Activated T-cell treated with anti-CD3 and anti-CD28 coated beads, Interleukin-2, amount 50 U/mL, for 72 hours (primary cell): Measurements from ENCODE around the gene AARS1. TPM values are rescaled to one million over a fixed set of nuclear protein-coding genes. Genes with fewer than 3 reads are reported as not detected.
A peak's percentile ranks its signal among the peaks of the same experiment; 100 is the strongest.
"Not testable (repeated sequence)": the region's sequence is repeated elsewhere in the genome, so short reads cannot be mapped to it uniquely, and the experiment has no call there.

Experiments
- ATAC-seq, 2 donors: fragments of 150-1000 bp; cut with Tn5 transposase; replicated peaks in 1 of 2; 2 replicates each; pipeline ENCODE4 v1.10.0; 2021; ENCODE audit warnings: moderate library complexity in 2 of 2, mild to moderate bottlenecking in 1 of 2
- DNase-seq, 2 donors: peaks; one replicate each; pipeline ENCODE4 v3.0.0; 2021 to 2022; ENCODE audit warnings: mixed read lengths in 1 of 2
- H3K27ac Mint-ChIP-seq: one replicate; pipeline ENCODE4 v1.8.0; 2022; ENCODE audit warnings: mild to moderate bottlenecking, moderate library complexity, mixed read lengths
- H3K27me3 Mint-ChIP-seq: one replicate; pipeline ENCODE4 v1.8.0; 2022; ENCODE audit warnings: low read depth, mixed read lengths
- H3K36me3 Mint-ChIP-seq, 2 donors: one replicate each; pipeline ENCODE4 v1.8.0; 2022; ENCODE audit warnings: mixed read lengths in 2 of 2, mild to moderate bottlenecking in 1 of 2; ENCODE audit not compliant: insufficient read depth in 2 of 2
- H3K4me1 Mint-ChIP-seq: one replicate; pipeline ENCODE4 v1.8.0; 2022; ENCODE audit warnings: low read depth, mixed read lengths
- H3K4me3 Mint-ChIP-seq, 2 donors: one replicate each; pipeline ENCODE4 v1.8.0; 2022; ENCODE audit warnings: mild to moderate bottlenecking in 2 of 2, mixed read lengths in 2 of 2, moderate library complexity in 2 of 2
- H3K9me3 Mint-ChIP-seq, 2 donors: one replicate each; pipeline ENCODE4 v1.8.0; 2022; ENCODE audit warnings: mixed read lengths in 2 of 2
- total RNA-seq, 2 donors: library from RNA; stranded (reverse); gene quantifications; one replicate each; pipeline ENCODE4 v1.2.3, GENCODE V29; 2022

Gene AARS1
- 100 to 1,000 TPM; 273 to 308 TPM for total RNA-seq

DNA sequence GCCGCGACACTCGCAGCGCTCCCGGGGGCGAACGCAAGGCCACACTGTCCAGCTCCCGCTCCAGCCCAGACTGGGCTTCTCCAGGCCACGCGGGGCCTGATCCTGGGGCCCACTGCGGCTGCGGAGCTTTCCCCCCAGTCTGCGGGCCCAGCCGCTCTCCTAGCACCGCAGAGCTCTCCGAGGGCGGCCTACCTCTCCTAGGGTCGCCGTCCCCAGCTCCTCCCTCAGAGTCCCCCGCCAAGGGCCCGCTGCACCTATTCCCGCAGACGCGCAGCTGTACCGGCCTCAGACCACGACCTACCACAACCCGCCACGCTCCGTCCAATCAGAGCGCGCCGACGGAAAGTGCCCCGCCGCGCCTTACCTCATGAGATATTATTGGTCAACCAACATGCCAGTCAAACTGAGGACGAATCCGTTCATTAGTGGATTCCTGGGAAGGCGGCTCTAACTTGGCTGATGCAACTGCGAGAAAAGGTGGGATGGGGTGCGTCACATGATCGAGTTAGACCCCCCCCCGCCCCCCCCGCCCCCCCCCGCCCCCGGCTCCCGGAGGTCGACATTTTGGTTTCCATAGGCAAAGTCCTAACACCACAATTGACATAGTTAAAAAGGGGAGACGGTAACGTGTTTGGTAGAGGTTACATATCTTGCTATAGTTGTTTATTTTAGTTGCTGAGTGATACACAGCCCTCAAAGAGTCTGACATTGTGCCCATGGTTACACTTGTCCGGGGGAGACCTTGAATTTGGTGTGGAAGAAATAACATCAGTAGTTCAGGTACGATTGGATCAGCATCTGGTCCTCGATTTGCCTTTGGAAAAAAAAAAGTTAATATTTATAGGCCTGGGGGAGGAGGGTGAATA, at the start of gene AARS1:
AARS1 (minus strand) TSS at position 278 of the 866 bp plus-strand sequence. CDS start 6,743 bp downstream, outside the sequence.
- DNase-seq (peak; percentile 96 to 98), ATAC-seq (peak; percentile 99)
- Mint-ChIP-seq H3K9me3 (no peaks in the 10 kb centered on the region), H3K27ac (peak within 1 kb of the TSS; percentile 99), H3K27me3 (no peaks in the 10 kb centered on the region), H3K4me1 (peaks cover 42% of the 10 kb centered on the region), H3K4me3 (peak within 1 kb of the TSS; percentile 88 to 98), H3K36me3 (peaks cover 7 to 19% of the 10 kb centered on the region in 2 donors)

DNA sequence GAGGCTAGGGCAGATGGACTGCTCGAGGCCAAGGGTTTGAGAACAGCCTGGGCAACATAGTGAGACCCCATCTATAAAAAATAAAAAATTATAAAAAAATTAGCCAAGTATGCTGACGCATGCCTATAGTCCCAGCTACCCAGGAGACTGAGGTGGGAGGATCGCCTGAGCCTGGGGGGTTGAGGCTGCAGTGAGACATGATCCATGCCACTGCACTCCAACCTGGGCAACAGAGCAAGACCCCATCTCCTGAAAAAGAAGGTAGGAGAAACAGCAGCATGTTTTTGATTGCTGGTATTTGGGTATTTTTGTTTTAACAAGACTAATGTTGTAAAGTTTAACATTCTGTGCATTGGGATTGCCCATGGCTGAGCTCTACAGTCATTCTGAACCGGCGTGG, 48.5 kb upstream of the AARS1 start:
- H3K4me1 Mint-ChIP-seq: no peaks in the 10 kb centered on the region
- peaks cover 0 to 4% of the 10 kb centered on the region in 2 donors for H3K36me3 Mint-ChIP-seq
- no peak for ATAC-seq
- no peaks in the 10 kb centered on the region for H3K27me3 Mint-ChIP-seq
- no peaks in the 10 kb centered on the region for H3K9me3 Mint-ChIP-seq
- DNase-seq: no peak
- no peak overlapping the region for H3K27ac Mint-ChIP-seq
- H3K4me3 Mint-ChIP-seq: no peak overlapping the region

- H3K36me3 Mint-ChIP-seq, ATAC-seq, H3K4me1 Mint-ChIP-seq, H3K4me3 Mint-ChIP-seq, H3K9me3 Mint-ChIP-seq, H3K27ac Mint-ChIP-seq, DNase-seq, H3K27me3 Mint-ChIP-seq: not testable (repeated sequence)
Observed at GRCh38 chr16:70332728-70333127, 43.4 kb upstream of the AARS1 start.

- H3K4me1 Mint-ChIP-seq: no peaks in the 10 kb centered on the region
- H3K27me3 Mint-ChIP-seq: no peaks in the 10 kb centered on the region
- no peak overlapping the region for H3K27ac Mint-ChIP-seq
- DNase-seq (peak in 1 of 2 donors; percentile 3), ATAC-seq (no peak)
- no peak overlapping the region for H3K4me3 Mint-ChIP-seq
- no peaks in the 10 kb centered on the region for H3K9me3 Mint-ChIP-seq
- H3K36me3 Mint-ChIP-seq: peaks cover 0 to 8% of the 10 kb centered on the region in 2 donors
Observed at GRCh38 chr16:70331588-70332358, 42.5 kb upstream of the AARS1 start.

GRCh38 chr16:70331091-70331490, 41.8 kb upstream of the AARS1 start:
- H3K4me1 Mint-ChIP-seq: no peaks in the 10 kb centered on the region
- H3K36me3 Mint-ChIP-seq: peaks cover 0 to 8% of the 10 kb centered on the region in 2 donors
- H3K27ac Mint-ChIP-seq: no peak overlapping the region
- H3K9me3 Mint-ChIP-seq: no peaks in the 10 kb centered on the region
- no peak overlapping the region for H3K4me3 Mint-ChIP-seq
- ATAC-seq (no peak), DNase-seq (no peak)
- H3K27me3 Mint-ChIP-seq: no peaks in the 10 kb centered on the region

GRCh38 chr16:70324998-70325747, 35.9 kb upstream of the AARS1 start:
- DNase-seq: no peak
- ATAC-seq: no peak
- Mint-ChIP-seq H3K27ac (no peak overlapping the region), H3K4me1 (peaks cover 5% of the 10 kb centered on the region), H3K9me3 (no peaks in the 10 kb centered on the region), H3K4me3 (no peak overlapping the region), H3K36me3 (peaks cover 3 to 8% of the 10 kb centered on the region in 2 donors), H3K27me3 (no peaks in the 10 kb centered on the region)

GRCh38 chr16:70320121-70320520, 30.8 kb upstream of the AARS1 start:
- ATAC-seq (no peak), DNase-seq (no peak)
- H3K36me3 Mint-ChIP-seq: peaks cover 4 to 11% of the 10 kb centered on the region in 2 donors
- H3K27ac Mint-ChIP-seq: no peak overlapping the region
- H3K4me1 Mint-ChIP-seq: peaks cover 5% of the 10 kb centered on the region
- no peak overlapping the region for H3K4me3 Mint-ChIP-seq
- no peaks in the 10 kb centered on the region for H3K9me3 Mint-ChIP-seq
- no peaks in the 10 kb centered on the region for H3K27me3 Mint-ChIP-seq

DNA sequence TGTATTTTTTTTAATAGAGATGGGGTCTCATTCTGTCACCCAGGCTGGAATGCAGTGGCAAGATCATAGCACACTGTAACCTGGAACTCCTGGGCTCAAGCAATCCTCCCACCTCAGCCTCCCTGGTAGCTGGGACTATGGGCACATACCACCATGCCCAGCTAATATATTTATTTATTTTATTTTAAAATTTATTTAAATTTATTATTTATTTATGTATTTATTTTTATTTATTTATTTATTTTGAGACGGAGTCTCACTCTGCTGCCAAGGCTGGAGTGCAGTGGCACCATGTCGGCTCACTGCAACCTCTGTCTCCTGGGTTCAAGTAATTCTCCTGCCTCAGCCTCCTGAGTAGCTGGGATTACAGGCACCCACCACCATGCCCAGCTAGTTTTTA, 18.4 kb upstream of the AARS1 start:
- not testable (repeated sequence) for H3K4me3 Mint-ChIP-seq, H3K27ac Mint-ChIP-seq, DNase-seq, ATAC-seq, H3K9me3 Mint-ChIP-seq, H3K27me3 Mint-ChIP-seq, H3K36me3 Mint-ChIP-seq
- peaks cover 14% of the 10 kb centered on the region for H3K4me1 Mint-ChIP-seq

GRCh38 chr16:70306880-70307279, 17.6 kb upstream of the AARS1 start:
- ATAC-seq (no peak), DNase-seq (no peak)
- Mint-ChIP-seq H3K4me3 (no peak overlapping the region), H3K36me3 (peaks cover 4 to 11% of the 10 kb centered on the region in 2 donors), H3K4me1 (peaks cover 22% of the 10 kb centered on the region), H3K27me3 (no peaks in the 10 kb centered on the region), H3K9me3 (no peaks in the 10 kb centered on the region), H3K27ac (peak overlapping the region; percentile 81)

GRCh38 chr16:70304892-70305448, 15.7 kb upstream of the AARS1 start:
- Mint-ChIP-seq H3K27me3 (no peaks in the 10 kb centered on the region), H3K4me3 (peak overlapping the region in 1 of 2 donors; percentile 72), H3K4me1 (peaks cover 41% of the 10 kb centered on the region), H3K36me3 (peaks cover 12 to 27% of the 10 kb centered on the region in 2 donors), H3K27ac (peak overlapping the region; percentile 83), H3K9me3 (peaks cover 0 to 3% of the 10 kb centered on the region in 2 donors)
- DNase-seq (no peak), ATAC-seq (peak in 1 of 2 donors; percentile 58)

DNA sequence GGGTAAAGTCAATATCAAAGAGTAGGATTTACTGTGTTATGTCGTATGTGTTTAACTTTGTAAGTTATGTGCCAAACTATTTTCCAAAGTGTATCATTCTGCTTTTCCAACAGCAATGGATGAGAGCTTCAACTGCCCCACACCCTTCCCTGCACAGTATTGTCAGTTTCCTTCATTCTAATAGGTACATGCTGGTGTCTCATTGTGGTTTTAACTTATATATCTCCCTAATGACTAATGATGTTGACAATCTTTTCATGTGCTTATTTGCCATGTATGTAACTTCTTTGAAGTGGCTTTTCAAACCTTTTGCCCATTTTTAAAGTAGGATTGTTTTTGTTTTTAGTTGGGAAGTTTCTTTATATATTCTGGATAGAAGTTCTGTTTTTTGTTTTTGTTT, 13.4 kb upstream of the AARS1 start:
- no peak for ATAC-seq
- no peaks in the 10 kb centered on the region for H3K27me3 Mint-ChIP-seq
- H3K27ac Mint-ChIP-seq: no peak overlapping the region
- peak overlapping the region in 1 of 2 donors; percentile 29 for H3K4me3 Mint-ChIP-seq
- DNase-seq: no peak
- H3K9me3 Mint-ChIP-seq: peaks cover 0 to 3% of the 10 kb centered on the region in 2 donors
- H3K36me3 Mint-ChIP-seq: peaks cover 12 to 27% of the 10 kb centered on the region in 2 donors
- H3K4me1 Mint-ChIP-seq: peaks cover 52% of the 10 kb centered on the region

GRCh38 chr16:70301121-70301520, 11.8 kb upstream of the AARS1 start:
- H3K36me3 Mint-ChIP-seq: peaks cover 12 to 27% of the 10 kb centered on the region in 2 donors
- DNase-seq: no peak
- peaks cover 0 to 3% of the 10 kb centered on the region in 2 donors for H3K9me3 Mint-ChIP-seq
- H3K4me1 Mint-ChIP-seq: peaks cover 52% of the 10 kb centered on the region
- H3K27me3 Mint-ChIP-seq: no peaks in the 10 kb centered on the region
- H3K4me3 Mint-ChIP-seq: peak overlapping the region; percentile 95
- peak overlapping the region; percentile 86 for H3K27ac Mint-ChIP-seq
- ATAC-seq: no peak
